ENCODE measurements around the gene IL3. TPM values are rescaled to one million over a fixed set of nuclear protein-coding genes. Genes with fewer than 3 reads are reported as not detected.
"Not testable (repeated sequence)": the region's sequence is repeated elsewhere in the genome, so short reads cannot be mapped to it uniquely, and the experiment has no call there.

IL3 gene
- total RNA-seq, 1 donor from 2014 or later: 142 TPM

DNA sequence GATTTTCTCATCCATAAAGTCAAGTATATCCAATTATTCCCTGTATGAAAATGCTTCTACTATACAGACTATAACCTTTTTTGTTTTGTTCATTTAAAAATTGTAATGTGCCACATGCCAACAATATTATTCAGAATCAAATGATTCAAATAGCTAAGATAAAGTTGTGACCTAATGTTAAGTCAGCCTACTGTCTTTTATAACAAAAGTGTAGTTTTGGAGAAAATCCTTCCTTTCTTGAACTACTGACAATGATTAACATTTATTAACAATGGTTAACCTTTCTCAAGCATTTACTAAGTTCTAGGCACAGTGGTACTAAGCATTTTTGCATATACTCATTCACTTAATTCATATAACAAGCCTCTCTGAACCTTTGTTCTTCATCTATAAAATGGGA lies 38.2 kb downstream of the IL3 start:
- H3K27ac Mint-ChIP-seq: peak overlapping the region; percentile 99
- intact Hi-C loops (cut with micrococcal nuclease): loop anchor here (1.0 to 5.0 kb wide), 8 partner anchors 15 to 821 kb away; no protein-coding TSS in a partner anchor
- H3K9me3 Mint-ChIP-seq: no peaks in the 10 kb centered on the region

DNA sequence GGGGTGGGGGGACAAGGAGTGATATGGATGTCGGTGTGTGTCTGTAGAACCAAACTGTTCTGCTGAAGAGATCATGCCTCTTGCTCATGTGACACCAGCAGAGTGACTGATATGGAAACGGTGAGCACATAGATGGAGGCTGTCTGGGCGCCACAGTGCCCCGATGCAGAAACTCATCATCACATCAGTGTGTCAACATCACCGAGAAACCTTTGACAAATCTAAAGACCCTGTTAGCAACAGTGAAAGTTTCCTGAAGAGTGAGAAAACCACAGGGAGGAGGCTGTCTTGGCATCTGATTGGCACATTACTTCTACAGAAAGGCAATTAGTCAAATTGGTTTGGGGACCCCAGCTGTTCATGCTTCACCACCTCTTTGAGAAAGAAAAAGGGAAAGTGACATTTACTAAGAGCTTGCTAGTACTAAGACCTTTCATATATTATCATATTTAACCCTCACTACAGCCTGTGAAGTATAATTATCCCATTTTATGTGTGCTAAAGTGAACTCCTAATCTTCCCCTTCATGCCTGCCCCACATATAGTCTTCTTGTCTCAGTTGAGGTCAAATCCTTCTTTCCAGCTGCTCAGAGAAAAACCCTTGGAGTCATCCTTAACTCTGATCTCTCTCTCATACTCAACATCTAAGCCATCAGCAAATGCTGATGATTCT lies 38.8 kb downstream of the IL3 start:
- DNase-seq (ENCODE audit: low spot score): peak; percentile 54
- intact Hi-C loops (cut with micrococcal nuclease): loop anchor here (1.0 to 5.0 kb wide), 8 partner anchors 15 to 822 kb away; no protein-coding TSS in a partner anchor
- peaks cover 87% of the 10 kb centered on the region for H3K4me1 Mint-ChIP-seq (ENCODE audit: low read depth)
- H3K9me3 Mint-ChIP-seq: no peaks in the 10 kb centered on the region
- peaks cover 13% of the 10 kb centered on the region for H3K36me3 Mint-ChIP-seq (ENCODE audit: low read depth)
- H3K27me3 Mint-ChIP-seq (ENCODE audit: low read depth): no peaks in the 10 kb centered on the region
- H3K27ac Mint-ChIP-seq: peak overlapping the region; percentile 99
- H3K4me3 Mint-ChIP-seq (ENCODE audit: low read depth): peak overlapping the region; percentile 62

More for the DNA sequence above, 38.2 kb downstream of the IL3 start:
- Mint-ChIP-seq H3K4me1 (ENCODE audit: low read depth) (peaks cover 87% of the 10 kb centered on the region), H3K36me3 (ENCODE audit: low read depth) (peaks cover 12% of the 10 kb centered on the region), H3K27me3 (ENCODE audit: low read depth) (no peaks in the 10 kb centered on the region), H3K4me3 (ENCODE audit: low read depth) (peak overlapping the region; percentile 62)
- no peak for DNase-seq (ENCODE audit: low spot score)

- DNase-seq (ENCODE audit: low spot score): peak; percentile 9
- peaks cover 20% of the 10 kb centered on the region for H3K36me3 Mint-ChIP-seq (ENCODE audit: low read depth)
- peak overlapping the region; percentile 37 for H3K4me3 Mint-ChIP-seq (ENCODE audit: low read depth)
- intact Hi-C loops (cut with micrococcal nuclease): loop anchor here (1.0 to 10.0 kb wide), 10 partner anchors 14 to 823 kb away; partner anchors contain the start of gene IRF1
- H3K27ac Mint-ChIP-seq: peak overlapping the region; percentile 99
- H3K4me1 Mint-ChIP-seq (ENCODE audit: low read depth): peaks cover 92% of the 10 kb centered on the region
- no peaks in the 10 kb centered on the region for H3K27me3 Mint-ChIP-seq (ENCODE audit: low read depth)
- H3K9me3 Mint-ChIP-seq: no peaks in the 10 kb centered on the region
These were observed 39.5 kb downstream of the IL3 start for GRCh38 chr5:132099905-132100304.

DNA sequence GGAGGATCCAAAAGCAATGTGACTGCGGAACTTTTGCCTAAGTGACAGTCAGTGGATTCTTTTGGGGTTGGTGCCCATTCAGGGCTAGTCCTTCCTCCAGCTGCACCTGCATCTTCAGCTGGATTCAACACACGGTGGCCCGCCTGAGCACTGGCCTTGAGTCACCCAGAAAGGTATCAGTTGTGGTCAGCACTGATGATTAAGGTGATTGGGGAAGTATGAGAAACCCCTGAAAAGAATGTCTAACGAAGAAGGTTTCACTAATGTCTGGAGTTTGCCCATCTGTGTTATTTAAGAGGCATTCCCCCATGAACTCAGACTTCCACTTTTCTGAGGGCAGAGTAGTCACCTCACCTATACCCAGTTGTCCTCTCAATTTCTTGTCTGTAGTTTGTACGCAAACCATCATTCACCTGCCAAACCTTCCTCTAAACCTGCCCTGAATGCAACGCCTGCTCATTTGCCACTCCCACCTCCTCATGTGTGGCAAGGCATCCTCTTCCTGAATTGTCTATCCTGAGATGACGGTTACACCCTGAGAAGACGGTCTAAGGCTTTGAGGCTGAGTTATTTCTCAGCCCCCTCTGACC lies 40.3 kb downstream of the IL3 start:
- intact Hi-C loops (cut with micrococcal nuclease): loop anchor here (10.0 kb wide), 2 partner anchors 394 to 654 kb away; partner anchors contain the start of gene IRF1
- peak overlapping the region; percentile 59 for H3K4me3 Mint-ChIP-seq (ENCODE audit: low read depth)
- peak; percentile 20 for DNase-seq (ENCODE audit: low spot score)

GRCh38 chr5:132101385-132101880 lies 41.0 kb downstream of the IL3 start:
- Mint-ChIP-seq H3K4me1 (ENCODE audit: low read depth) (peaks cover 90% of the 10 kb centered on the region), H3K27me3 (ENCODE audit: low read depth) (no peaks in the 10 kb centered on the region), H3K36me3 (ENCODE audit: low read depth) (peaks cover 27% of the 10 kb centered on the region), H3K9me3 (peaks cover 6% of the 10 kb centered on the region), H3K27ac (peak overlapping the region; percentile 99), H3K4me3 (ENCODE audit: low read depth) (peak overlapping the region; percentile 59)
- intact Hi-C loops (cut with micrococcal nuclease): loop anchor here (10.0 kb wide), 2 partner anchors 393 to 653 kb away; partner anchors contain the start of gene IRF1
- DNase-seq (ENCODE audit: low spot score): peak; percentile 6

More for the DNA sequence above, 40.3 kb downstream of the IL3 start:
- Mint-ChIP-seq H3K4me1 (ENCODE audit: low read depth) (peaks cover 92% of the 10 kb centered on the region), H3K27ac (peak overlapping the region; percentile 99), H3K27me3 (ENCODE audit: low read depth) (no peaks in the 10 kb centered on the region), H3K9me3 (peaks cover 3% of the 10 kb centered on the region), H3K36me3 (ENCODE audit: low read depth) (peaks cover 25% of the 10 kb centered on the region)

DNA sequence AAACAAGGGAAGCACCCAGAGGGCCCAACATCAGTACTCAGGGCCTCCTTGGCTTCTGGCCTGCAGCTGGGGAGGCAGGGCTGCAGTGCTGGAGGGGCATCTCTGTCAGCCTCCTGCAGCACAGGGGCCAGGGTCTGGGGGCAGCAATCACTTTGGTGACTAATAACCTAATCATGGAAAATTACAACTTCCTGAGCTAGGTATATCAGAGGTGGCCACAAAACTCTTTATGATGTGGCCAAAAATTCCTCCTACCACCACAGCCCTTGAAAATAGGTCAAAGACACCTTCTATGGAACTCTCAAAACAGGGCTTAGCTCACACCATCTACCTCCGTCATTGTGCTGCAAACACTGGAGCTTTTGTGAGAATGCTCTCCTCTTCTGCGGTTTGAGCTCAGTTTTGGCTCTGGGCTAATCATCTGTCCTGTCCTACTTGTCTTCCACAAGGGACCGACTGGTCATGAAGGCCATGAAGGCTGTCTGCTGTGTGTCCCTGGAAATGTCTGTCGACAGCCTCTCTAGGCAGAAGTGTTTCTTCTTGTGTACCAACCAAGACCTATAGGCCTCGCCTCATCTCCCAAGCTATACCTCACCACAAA lies 41.7 kb downstream of the IL3 start:
- peaks cover 6% of the 10 kb centered on the region for H3K9me3 Mint-ChIP-seq
- H3K27ac Mint-ChIP-seq: peak overlapping the region; percentile 99
- peak; percentile 24 for DNase-seq (ENCODE audit: low spot score)
- intact Hi-C loops (cut with micrococcal nuclease): loop anchor here (10.0 kb wide), 2 partner anchors 393 to 653 kb away; partner anchors contain the start of gene IRF1
- H3K4me3 Mint-ChIP-seq (ENCODE audit: low read depth): peak overlapping the region; percentile 74
- peaks cover 23% of the 10 kb centered on the region for H3K36me3 Mint-ChIP-seq (ENCODE audit: low read depth)
- peaks cover 82% of the 10 kb centered on the region for H3K4me1 Mint-ChIP-seq (ENCODE audit: low read depth)
- H3K27me3 Mint-ChIP-seq (ENCODE audit: low read depth): no peaks in the 10 kb centered on the region

DNA sequence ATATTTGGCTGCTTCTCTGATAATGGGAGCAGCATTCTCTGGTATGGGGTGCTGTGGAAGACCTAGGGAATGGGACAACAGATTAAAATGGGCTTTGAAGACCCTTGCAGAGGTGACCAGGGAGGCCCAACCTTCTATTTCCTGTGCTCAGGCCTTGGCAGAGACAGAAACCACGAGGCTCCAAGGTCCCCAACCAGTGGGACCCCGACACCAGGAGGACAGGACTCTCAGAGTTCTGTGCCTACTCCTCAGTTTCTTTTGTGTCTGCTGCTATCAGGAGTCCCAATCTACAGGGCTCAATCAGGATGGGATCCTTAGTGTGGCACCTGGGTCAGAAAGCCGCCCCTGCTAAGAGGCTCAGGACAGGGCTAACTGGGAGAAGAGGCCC lies 42.5 kb downstream of the IL3 start:
- Mint-ChIP-seq H3K9me3 (peaks cover 11% of the 10 kb centered on the region), H3K27me3 (ENCODE audit: low read depth) (no peaks in the 10 kb centered on the region), H3K4me3 (ENCODE audit: low read depth) (peak overlapping the region; percentile 74), H3K27ac (peak overlapping the region; percentile 99), H3K36me3 (ENCODE audit: low read depth) (peaks cover 28% of the 10 kb centered on the region), H3K4me1 (ENCODE audit: low read depth) (peaks cover 82% of the 10 kb centered on the region)
- DNase-seq (ENCODE audit: low spot score): no peak
- intact Hi-C loops (cut with micrococcal nuclease): loop anchor here (1.0 to 10.0 kb wide), 4 partner anchors 8 to 652 kb away; partner anchors contain the start of gene IRF1

- peaks cover 79% of the 10 kb centered on the region for H3K4me1 Mint-ChIP-seq (ENCODE audit: low read depth)
These were observed 43.0 kb downstream of the IL3 start for GRCh38 chr5:132103332-132103951.

GRCh38 chr5:132103969-132104391 lies 43.5 kb downstream of the IL3 start:
- intact Hi-C loops (cut with micrococcal nuclease): loop anchor here (1.0 to 10.0 kb wide), 4 partner anchors 7 to 651 kb away; partner anchors contain the start of gene IRF1
- Mint-ChIP-seq H3K27ac (peak overlapping the region; percentile 99), H3K4me1 (ENCODE audit: low read depth) (peaks cover 80% of the 10 kb centered on the region), H3K9me3 (peaks cover 16% of the 10 kb centered on the region), H3K4me3 (ENCODE audit: low read depth) (peak overlapping the region; percentile 47), H3K27me3 (ENCODE audit: low read depth) (no peaks in the 10 kb centered on the region), H3K36me3 (ENCODE audit: low read depth) (peaks cover 35% of the 10 kb centered on the region)
- no peak for DNase-seq (ENCODE audit: low spot score)

More at GRCh38 chr5:132103332-132103951, 43.0 kb downstream of the IL3 start:
- H3K9me3 Mint-ChIP-seq: peaks cover 14% of the 10 kb centered on the region
- H3K27ac Mint-ChIP-seq: peak overlapping the region; percentile 99
- DNase-seq (ENCODE audit: low spot score): peak; percentile 81
- H3K4me3 Mint-ChIP-seq (ENCODE audit: low read depth): peak overlapping the region; percentile 47
- intact Hi-C loops (cut with micrococcal nuclease): loop anchor here (1.0 to 10.0 kb wide), 4 partner anchors 8 to 651 kb away; partner anchors contain the start of gene IRF1
- peaks cover 32% of the 10 kb centered on the region for H3K36me3 Mint-ChIP-seq (ENCODE audit: low read depth)
- no peaks in the 10 kb centered on the region for H3K27me3 Mint-ChIP-seq (ENCODE audit: low read depth)

- peak; percentile 9 for DNase-seq (ENCODE audit: low spot score)
- intact Hi-C loops (cut with micrococcal nuclease): loop anchor here (10.0 kb wide), 2 partner anchors 390 to 650 kb away; partner anchors contain the start of gene IRF1
- peak overlapping the region; percentile 99 for H3K27ac Mint-ChIP-seq
- peak overlapping the region; percentile 40 for H3K4me3 Mint-ChIP-seq (ENCODE audit: low read depth)
- H3K36me3 Mint-ChIP-seq (ENCODE audit: low read depth): peaks cover 38% of the 10 kb centered on the region
- H3K27me3 Mint-ChIP-seq (ENCODE audit: low read depth): no peaks in the 10 kb centered on the region
- peaks cover 78% of the 10 kb centered on the region for H3K4me1 Mint-ChIP-seq (ENCODE audit: low read depth)
- H3K9me3 Mint-ChIP-seq: peaks cover 16% of the 10 kb centered on the region
These were observed 44.1 kb downstream of the IL3 start for GRCh38 chr5:132104556-132104955.

- no peak for DNase-seq (ENCODE audit: low spot score)
- peaks cover 77% of the 10 kb centered on the region for H3K4me1 Mint-ChIP-seq (ENCODE audit: low read depth)
- intact Hi-C loops (cut with micrococcal nuclease): loop anchor here (10.0 kb wide), 2 partner anchors 389 to 649 kb away; partner anchors contain the start of gene IRF1
- peak overlapping the region; percentile 17 for H3K4me3 Mint-ChIP-seq (ENCODE audit: low read depth)
- H3K27me3 Mint-ChIP-seq (ENCODE audit: low read depth): no peaks in the 10 kb centered on the region
- peaks cover 16% of the 10 kb centered on the region for H3K9me3 Mint-ChIP-seq
- peak overlapping the region; percentile 99 for H3K27ac Mint-ChIP-seq
- peaks cover 41% of the 10 kb centered on the region for H3K36me3 Mint-ChIP-seq (ENCODE audit: low read depth)
These were observed 45.2 kb downstream of the IL3 start for GRCh38 chr5:132105688-132106087.

- not testable (repeated sequence) for H3K27me3 Mint-ChIP-seq (ENCODE audit: low read depth); DNase-seq (ENCODE audit: low spot score)
- H3K9me3 Mint-ChIP-seq: peaks cover 28% of the 10 kb centered on the region
- peaks cover 73% of the 10 kb centered on the region for H3K4me1 Mint-ChIP-seq (ENCODE audit: low read depth)
- peak overlapping the region; percentile 7 for H3K4me3 Mint-ChIP-seq (ENCODE audit: low read depth)
- peak overlapping the region; percentile 79 for H3K27ac Mint-ChIP-seq
- peaks cover 63% of the 10 kb centered on the region for H3K36me3 Mint-ChIP-seq (ENCODE audit: low read depth)
- intact Hi-C loops (cut with micrococcal nuclease): loop anchor here (10.0 kb wide), 2 partner anchors 386 to 646 kb away; partner anchors contain the start of gene IRF1
These were observed 48.0 kb downstream of the IL3 start for GRCh38 chr5:132108495-132108894.

Measured in activated T-helper 2 cell treated with anti-CD3 and anti-CD28 coated beads, Interferon-gamma antibody, Interleukin-2, Interleukin-4, amounts not matched to agents 10 μg/mL and 5 μg/mL and 100 μg/mL, durations not matched to agents 14 hours and 24 hours and 36 hours (primary cell).